Thymus (tissue), 11 donors: ENCODE data around the gene PDZD2. TPM values are rescaled to one million over a fixed set of nuclear protein-coding genes. Genes with fewer than 3 reads are reported as not detected.
"Not testable (repeated sequence)": the region's sequence is repeated elsewhere in the genome, so short reads cannot be mapped to it uniquely, and the experiment has no call there.

Source experiments
- DNase-seq, 9 donors: peaks; one replicate each; pipeline ENCODE4 v3.0.0-alpha.2; 2013; ENCODE audit warnings: low spot score in 9 of 9, low read depth in 6 of 9, missing footprints in 1 of 9
- H3K27ac ChIP-seq, 2 donors: one replicate each; pipeline ENCODE4 v1.5.1; 2013; ENCODE audit warnings: control low read depth in 1 of 2, low read depth in 1 of 2, low read length in 1 of 2, mild to moderate bottlenecking in 1 of 2, moderate library complexity in 1 of 2
- H3K27me3 ChIP-seq, 2 donors: one replicate each; pipeline ENCODE4 v1.5.1; 2013; ENCODE audit warnings: low read length in 1 of 2; ENCODE audit not compliant: control insufficient read depth in 2 of 2, insufficient read depth in 1 of 2
- H3K36me3 ChIP-seq, 2 donors: one replicate each; pipeline ENCODE4 v1.5.1; 2013; ENCODE audit warnings: low read length in 1 of 2, mild to moderate bottlenecking in 1 of 2, moderate library complexity in 1 of 2; ENCODE audit not compliant: control insufficient read depth in 2 of 2, insufficient read depth in 2 of 2
- H3K4me1 ChIP-seq, 2 donors: one replicate each; pipeline ENCODE4 v1.5.1; 2013; ENCODE audit warnings: low read length in 2 of 2; ENCODE audit not compliant: control insufficient read depth in 2 of 2, insufficient read depth in 2 of 2
- H3K4me3 ChIP-seq, 2 donors: one replicate each; pipeline ENCODE4 v1.5.1; 2013; ENCODE audit warnings: low read length in 2 of 2, control low read depth in 1 of 2, mild to moderate bottlenecking in 1 of 2
- H3K9me3 ChIP-seq, 2 donors: one replicate each; pipeline ENCODE4 v1.5.1; 2013; ENCODE audit warnings: low read length in 1 of 2, mild to moderate bottlenecking in 1 of 2; ENCODE audit not compliant: control insufficient read depth in 2 of 2, insufficient read depth in 1 of 2
- WGBS: extraction: QIAGEN DNeasy Blood & Tissue Kit; methylation state at CpG from one replicate; pipeline ENCODE4 v1.1.7; 2013; 5-methylcytosine and 5-hydroxymethylcytosine counted together
- polyA plus RNA-seq: library from polyadenylated mRNA; stranded (reverse); fragments of 200-250 nt; gene quantifications from one replicate; pipeline ENCODE4 v1.2.3, GENCODE V29; 2013
- total RNA-seq: library from RNA; stranded (reverse); fragments of 120-200 nt; gene quantifications from one replicate; pipeline ENCODE4 v1.2.4, GENCODE V29; 2013
- donor health status: healthy.

The PDZD2 gene
- total and polyA plus RNA-seq, 2 donors = 4.4 to 6.8 TPM

DNA sequence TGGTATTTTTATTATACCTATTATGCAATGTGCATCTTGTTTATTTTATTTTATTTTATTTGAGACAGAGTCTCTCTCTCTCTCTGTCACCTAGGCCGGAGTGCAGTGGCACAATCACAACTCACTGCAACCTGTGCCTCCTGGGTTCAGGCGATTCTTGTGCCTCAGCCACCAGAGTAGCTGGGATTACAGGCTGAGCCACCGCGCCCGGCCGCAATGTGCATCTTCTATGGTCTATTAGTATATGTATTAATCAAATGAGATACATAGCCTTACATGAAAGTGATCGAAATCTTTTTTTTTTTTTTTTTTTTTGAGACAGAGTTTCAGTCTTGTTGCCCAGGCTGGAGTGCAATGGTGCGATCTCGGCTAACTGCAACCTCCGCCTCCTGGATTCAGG, 89.9 kb downstream of the PDZD2 start:
- H3K4me3 ChIP-seq, DNase-seq, H3K9me3 ChIP-seq, H3K4me1 ChIP-seq, H3K27me3 ChIP-seq, H3K36me3 ChIP-seq, H3K27ac ChIP-seq: not testable (repeated sequence)
- WGBS = 96% methylated on average over 10 of the region's 10 CpGs

DNA sequence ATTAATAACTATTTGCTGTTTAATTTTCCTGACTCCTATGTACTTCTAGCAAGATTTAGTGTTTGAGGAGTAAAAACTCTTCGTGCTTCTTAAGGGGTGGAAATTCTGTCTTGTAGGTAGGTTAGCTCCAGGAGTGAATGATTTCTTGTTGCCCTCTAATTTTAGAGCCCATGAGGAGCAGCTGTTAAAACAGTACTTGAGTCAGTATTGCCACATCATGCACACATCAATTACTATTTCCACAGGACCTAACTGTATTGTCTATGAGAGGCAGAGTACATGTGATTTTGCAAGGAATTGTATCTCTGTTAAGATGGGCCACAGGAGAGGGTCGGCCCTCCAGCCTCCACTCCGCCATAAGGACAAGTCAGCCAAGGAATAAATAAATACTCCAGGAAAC, 91.2 kb downstream of the PDZD2 start:
- no peaks in the 10 kb centered on the region for H3K4me1 ChIP-seq
- no peaks in the 10 kb centered on the region for H3K36me3 ChIP-seq
- 97% methylated on average over 3 of the region's 3 CpGs for WGBS
- H3K27ac ChIP-seq = no peak overlapping the region
- no peak for DNase-seq
- H3K4me3 ChIP-seq = no peak overlapping the region
- no peaks in the 10 kb centered on the region for H3K9me3 ChIP-seq
- no peaks in the 10 kb centered on the region for H3K27me3 ChIP-seq

DNA sequence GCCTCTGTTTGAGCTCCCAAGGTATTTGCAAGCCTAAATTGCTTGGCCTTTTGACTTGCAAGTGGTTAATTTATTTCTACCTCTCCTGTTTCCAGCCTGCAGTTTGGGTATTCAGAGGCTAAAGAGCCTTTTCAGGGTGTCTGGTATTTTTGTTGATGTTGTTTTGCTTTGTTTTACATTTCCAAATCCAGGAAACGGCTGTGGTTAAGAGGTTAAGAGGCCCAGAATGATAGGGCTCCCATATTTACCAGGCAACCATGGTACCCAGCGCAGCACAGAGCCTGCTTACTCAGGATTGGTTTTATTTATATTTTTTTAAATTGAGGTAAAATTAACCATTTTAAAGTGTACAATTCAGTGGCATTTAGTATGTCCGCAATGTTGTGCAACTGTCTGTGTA, 92.1 kb downstream of the PDZD2 start:
- WGBS = 61% methylated on average over 3 of the region's 3 CpGs
- Histone ChIP-seq H3K27me3 (no peaks in the 10 kb centered on the region), H3K4me3 (no peak overlapping the region), H3K36me3 (no peaks in the 10 kb centered on the region), H3K9me3 (no peaks in the 10 kb centered on the region), H3K27ac (no peak overlapping the region), H3K4me1 (no peaks in the 10 kb centered on the region)
- peak in 1 of 9 donors; percentile 23 for DNase-seq

DNA sequence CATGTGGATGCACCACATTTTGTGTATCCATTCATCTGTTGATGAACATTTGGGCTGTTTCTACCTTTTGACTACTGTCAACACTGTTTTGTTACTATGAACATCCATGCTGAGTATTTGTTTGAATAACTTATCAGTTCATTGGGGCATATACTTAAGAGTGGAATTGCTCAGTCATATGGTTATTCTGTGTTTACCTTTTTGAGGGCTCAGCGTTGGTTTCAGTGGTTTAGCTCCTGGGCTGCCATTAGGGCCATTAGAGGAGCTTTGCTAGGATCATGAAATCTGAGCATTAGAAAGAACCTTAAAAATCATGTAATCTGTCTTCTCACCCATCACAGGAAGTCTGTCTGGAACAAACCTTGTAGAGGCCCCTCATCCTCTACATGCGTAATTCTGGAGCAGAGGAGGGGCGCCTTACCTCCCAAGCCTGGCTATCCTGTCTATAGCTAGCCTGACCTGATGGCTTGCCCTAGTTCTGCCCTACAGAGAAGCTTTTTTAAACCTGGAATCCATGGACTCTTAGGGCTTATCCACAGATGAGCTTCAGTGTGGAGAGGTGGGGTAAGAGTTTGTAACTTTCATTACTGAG, 92.9 kb downstream of the PDZD2 start:
- no peaks in the 10 kb centered on the region for H3K9me3 ChIP-seq
- H3K4me3 ChIP-seq = no peak overlapping the region
- DNase-seq = no peak
- no peaks in the 10 kb centered on the region for H3K4me1 ChIP-seq
- no peaks in the 10 kb centered on the region for H3K36me3 ChIP-seq
- WGBS = 89% methylated on average over 3 of the region's 3 CpGs
- no peak overlapping the region for H3K27ac ChIP-seq
- H3K27me3 ChIP-seq = no peaks in the 10 kb centered on the region

DNA sequence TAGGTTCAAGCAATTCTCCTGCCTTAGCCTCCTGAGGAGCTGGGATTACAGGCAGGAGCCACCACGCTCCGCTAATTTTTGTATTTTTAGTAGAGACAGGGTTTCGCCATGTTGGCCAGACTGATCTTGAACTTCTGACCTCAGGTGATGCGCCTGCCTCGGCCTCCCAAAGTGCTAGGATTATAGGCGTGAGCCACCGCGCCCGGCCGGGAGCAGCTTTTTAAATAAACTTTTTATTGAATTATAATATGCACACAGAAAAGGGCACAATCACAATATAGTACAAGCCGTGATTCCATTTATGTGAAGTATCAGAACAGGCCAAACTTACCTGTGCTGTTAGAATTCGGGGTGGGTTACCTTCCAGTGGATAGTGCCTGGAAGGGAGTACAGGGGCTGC, 93.9 kb downstream of the PDZD2 start:
- 98% methylated on average over 12 of the region's 12 CpGs for WGBS
- DNase-seq, H3K4me1 ChIP-seq, H3K27me3 ChIP-seq, H3K9me3 ChIP-seq, H3K36me3 ChIP-seq, H3K27ac ChIP-seq, H3K4me3 ChIP-seq: not testable (repeated sequence)

DNA sequence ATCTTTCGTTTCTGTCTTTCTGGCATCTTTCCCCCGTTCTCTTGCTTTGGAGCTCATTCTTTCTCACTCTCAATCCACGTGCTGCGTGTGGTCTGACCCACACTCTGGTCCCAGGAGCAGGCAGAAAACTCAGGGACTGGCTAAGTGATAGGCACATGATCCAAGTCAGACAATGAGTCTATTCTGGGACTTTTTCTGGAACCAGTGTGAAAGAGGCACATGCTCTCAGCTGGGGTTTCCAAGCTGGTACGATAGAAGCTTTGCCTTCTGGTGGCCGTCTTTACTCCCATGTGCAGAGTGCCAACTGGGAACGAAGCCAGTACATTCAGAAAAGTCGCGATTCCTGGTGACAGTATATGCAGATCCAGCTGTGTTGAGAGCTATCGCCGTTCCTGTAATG, 94.4 kb downstream of the PDZD2 start:
- no peak overlapping the region for H3K27ac ChIP-seq
- H3K4me1 ChIP-seq = no peaks in the 10 kb centered on the region
- no peak overlapping the region for H3K4me3 ChIP-seq
- no peak for DNase-seq
- H3K27me3 ChIP-seq = no peaks in the 10 kb centered on the region
- no peaks in the 10 kb centered on the region for H3K36me3 ChIP-seq
- no peaks in the 10 kb centered on the region for H3K9me3 ChIP-seq
- 96% methylated on average over 11 of the region's 11 CpGs for WGBS

DNA sequence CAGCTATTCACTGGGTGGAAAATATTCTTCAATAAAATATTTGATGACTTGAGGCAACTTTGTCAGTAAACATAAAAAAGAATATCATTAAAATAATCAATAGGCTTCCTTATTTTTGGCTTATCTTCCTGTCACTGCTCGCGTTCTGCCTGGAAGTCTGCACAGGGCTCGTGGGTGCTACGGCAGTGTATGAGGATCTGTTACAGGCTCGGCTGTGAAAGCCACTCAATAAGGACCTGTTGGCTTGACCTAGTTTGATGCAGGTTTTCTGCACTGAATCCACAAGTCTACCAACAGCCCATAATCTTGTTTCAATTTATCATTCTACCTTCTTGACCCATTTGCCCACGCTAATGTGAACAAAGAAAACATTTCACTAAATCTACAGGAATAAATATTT, 97.2 kb downstream of the PDZD2 start:
- Histone ChIP-seq H3K36me3 (no peaks in the 10 kb centered on the region), H3K27me3 (no peaks in the 10 kb centered on the region), H3K4me1 (no peaks in the 10 kb centered on the region), H3K4me3 (no peak overlapping the region), H3K27ac (no peak overlapping the region), H3K9me3 (no peaks in the 10 kb centered on the region)
- no peak for DNase-seq
- WGBS = 93% methylated on average over 6 of the region's 6 CpGs

DNA sequence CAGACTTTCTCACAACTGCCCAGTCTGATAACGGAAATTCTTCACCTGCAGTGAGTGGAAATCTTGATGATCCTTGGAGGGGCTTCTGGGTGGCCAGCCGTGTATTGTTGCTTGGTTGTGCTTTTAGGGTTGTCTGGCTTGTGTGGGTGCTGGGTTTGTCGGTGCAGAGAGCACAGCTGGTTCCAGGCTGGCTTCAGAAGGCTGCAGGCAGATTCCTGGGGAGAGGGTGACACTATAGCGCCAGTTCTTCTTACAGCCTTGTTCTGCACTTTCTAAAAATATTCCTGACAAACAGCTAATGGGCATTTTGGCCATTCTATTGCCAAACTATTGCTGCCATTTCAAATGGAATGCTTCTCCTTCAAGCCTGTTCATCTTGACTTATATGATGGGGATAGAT, 99.3 kb downstream of the PDZD2 start:
- Histone ChIP-seq H3K27ac (no peak overlapping the region), H3K4me1 (no peaks in the 10 kb centered on the region), H3K27me3 (no peaks in the 10 kb centered on the region), H3K36me3 (no peaks in the 10 kb centered on the region), H3K9me3 (no peaks in the 10 kb centered on the region), H3K4me3 (no peak overlapping the region)
- 95% methylated on average over 4 of the region's 4 CpGs for WGBS
- no peak for DNase-seq

DNA sequence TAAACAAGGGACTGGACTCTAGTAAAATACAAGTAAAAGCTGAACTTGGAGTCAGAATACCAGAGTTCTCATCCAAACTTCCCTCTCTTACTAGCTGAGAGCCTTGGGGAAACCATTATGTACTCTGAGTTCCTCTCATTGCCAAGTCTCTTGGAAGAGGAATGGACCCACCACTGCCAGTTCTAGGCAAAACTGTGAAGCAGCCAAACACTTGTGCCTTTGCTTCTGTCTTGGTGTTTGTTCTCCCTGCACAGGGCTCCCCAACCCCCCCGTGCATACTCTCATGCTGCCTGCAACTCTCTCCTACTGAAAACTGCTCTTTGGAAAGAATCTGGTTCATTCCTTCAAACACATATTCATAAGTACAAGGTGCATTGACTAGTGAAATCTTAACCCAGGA, 102.6 kb downstream of the PDZD2 start:
- H3K4me1 ChIP-seq = no peaks in the 10 kb centered on the region
- no peaks in the 10 kb centered on the region for H3K27me3 ChIP-seq
- no peak overlapping the region for H3K27ac ChIP-seq
- no peak for DNase-seq
- H3K4me3 ChIP-seq = no peak overlapping the region
- no peaks in the 10 kb centered on the region for H3K9me3 ChIP-seq
- H3K36me3 ChIP-seq = no peaks in the 10 kb centered on the region
- WGBS = 91% methylated on average over 1 of the region's 1 CpG

DNA sequence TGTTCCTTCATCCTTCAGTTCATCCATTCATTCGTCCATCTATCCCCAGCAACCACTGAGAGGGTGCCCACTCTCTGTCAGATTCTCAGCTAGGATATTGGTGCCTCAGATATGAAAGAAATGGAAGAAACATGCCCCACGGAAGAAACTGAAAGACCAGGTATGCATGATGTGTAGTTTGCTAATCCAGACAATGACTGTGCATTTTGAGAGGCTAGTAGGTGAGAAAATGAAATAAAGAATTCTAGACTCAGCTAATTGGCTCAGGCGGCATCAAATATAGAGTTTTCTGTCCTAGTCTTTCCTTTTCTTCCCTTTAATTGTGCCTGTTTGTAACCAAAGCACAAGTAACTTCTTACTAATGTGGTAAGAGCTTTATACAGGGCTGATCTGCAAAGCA, 104.7 kb downstream of the PDZD2 start:
- no peak for DNase-seq
- no peak overlapping the region for H3K4me3 ChIP-seq
- H3K27ac ChIP-seq = no peak overlapping the region
- 93% methylated on average over 3 of the region's 3 CpGs for WGBS
- no peaks in the 10 kb centered on the region for H3K4me1 ChIP-seq
- H3K9me3 ChIP-seq = no peaks in the 10 kb centered on the region
- no peaks in the 10 kb centered on the region for H3K36me3 ChIP-seq
- H3K27me3 ChIP-seq = no peaks in the 10 kb centered on the region
